RWPE1 (cell line): ENCODE results near the gene ZNF112.
"Not testable (repeated sequence)": the region's sequence is repeated elsewhere in the genome, so short reads cannot be mapped to it uniquely, and the experiment has no call there.

Experiments used
- CTCF ChIA-PET: fragments of 350-600 bp; sonication (Branson Sonifier 250); formaldehyde crosslinking; extraction: SDS; loops from one replicate; lab custom pipeline; 2021; lab: Yijun Ruan, JAX
- POLR2A ChIA-PET: fragments of 400-600 bp; formaldehyde crosslinking; extraction: SDS; loops from one replicate; lab custom pipeline; 2020; ENCODE audit warnings: antibody characterized with exemption; ENCODE audit not compliant: low non-redundant PET; lab: Yijun Ruan, JAX
- DNase-seq: peaks from one replicate; pipeline ENCODE4 v3.0.0; 2012; ENCODE audit warnings: low spot score
- H3K27ac ChIP-seq: fragments of 450-650 bp; 2 replicates; pipeline ENCODE4 v1.5.1; 2017
- CTCF ChIP-seq: fragments of 450-650 bp; conservative IDR thresholded peaks from 2 replicates; pipeline ENCODE4 v1.5.1; 2017; ENCODE audit warnings: low read depth, mild to moderate bottlenecking

Gene ZNF112

DNA sequence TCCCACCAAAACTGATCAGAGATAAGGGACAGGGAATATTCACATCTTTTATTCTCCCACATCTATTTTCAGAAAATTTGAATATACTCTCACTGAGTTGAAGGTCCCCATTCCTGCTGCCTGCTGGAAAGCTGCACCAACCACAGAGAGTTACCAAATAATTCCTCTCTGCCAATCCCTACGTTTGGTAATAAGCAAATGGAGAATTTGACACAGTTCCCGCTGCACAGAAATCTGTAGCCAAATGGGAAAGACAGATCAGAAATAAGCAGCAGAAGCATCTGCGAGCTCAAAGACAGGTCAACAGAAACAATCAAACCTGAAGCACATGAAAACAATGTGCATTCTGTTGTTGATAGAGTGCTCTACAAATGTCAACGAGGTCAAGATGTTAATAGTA is 9.9 kb downstream of the ZNF112 start:
- DNase-seq: no peak
- CTCF ChIA-PET: interaction anchor here (0.5 to 0.6 kb wide), 2 partner anchors 214 to 247 kb away, joined by 3 to 6 read pairs; no protein-coding TSS in a partner anchor
- POLR2A ChIA-PET: no interaction called here
- H3K27ac ChIP-seq: no peak overlapping the region
- TF ChIP-seq CTCF: no peak

GRCh38 chr19:44345959-44346358 is 10.5 kb downstream of the ZNF112 start:
- DNase-seq: no peak
- no peak for TF ChIP-seq CTCF
- H3K27ac ChIP-seq: no peak overlapping the region
- ChIA-PET POLR2A (no interaction called here), CTCF (interaction anchor here (0.6 kb wide), 1 partner anchor 215 kb away, joined by 6 read pairs; no protein-coding TSS in a partner anchor)

GRCh38 chr19:44344255-44344654 is 12.2 kb downstream of the ZNF112 start:
- ChIA-PET POLR2A (no interaction called here), CTCF (no interaction called here)
- TF ChIP-seq CTCF: no peak
- H3K27ac ChIP-seq: no peak overlapping the region
- no peak for DNase-seq

DNA sequence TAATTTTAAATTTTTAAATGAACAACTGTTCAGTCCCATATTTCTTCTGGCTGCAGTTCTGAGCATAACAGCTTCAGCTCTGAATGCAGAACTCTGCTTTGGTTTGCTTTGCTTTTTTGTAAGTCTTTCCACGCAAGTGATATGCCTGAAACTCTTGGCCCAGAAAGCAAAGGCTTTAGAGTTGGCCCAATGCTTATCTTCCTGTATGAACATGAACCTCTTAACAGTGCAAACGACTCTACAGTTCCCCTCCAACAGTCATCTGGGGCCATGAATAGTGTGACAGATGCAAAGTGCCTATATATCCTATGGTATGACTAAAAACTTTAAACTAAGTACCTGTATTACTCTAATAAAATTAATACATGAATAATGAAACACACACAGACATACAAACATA is 14.7 kb downstream of the ZNF112 start:
- H3K27ac ChIP-seq: no peak overlapping the region
- no peak for DNase-seq
- ChIA-PET POLR2A (no interaction called here), CTCF (interaction anchor here (0.7 kb wide), 1 partner anchor 170 kb away, joined by 3 read pairs; no protein-coding TSS in a partner anchor)
- TF ChIP-seq CTCF: no peak

DNA sequence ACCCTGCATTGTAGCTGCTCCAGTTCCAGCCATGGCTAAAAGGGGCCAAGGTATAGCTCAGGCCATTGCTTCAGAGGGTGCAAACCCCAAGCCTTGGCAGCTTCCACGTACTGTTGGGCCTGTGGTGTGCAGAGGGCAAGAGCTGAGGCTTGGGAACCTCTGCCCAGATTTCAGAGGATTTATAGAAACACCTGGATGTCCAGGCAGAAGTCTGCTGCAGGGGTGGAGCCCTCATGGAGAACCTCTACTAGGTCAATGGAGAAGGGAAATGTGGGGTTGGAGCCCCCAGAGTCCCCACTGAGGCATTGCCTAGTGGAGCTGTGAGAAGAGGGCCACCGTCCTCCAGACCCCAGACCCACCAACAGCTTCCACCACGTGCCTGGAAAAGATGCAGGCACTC is 21.8 kb downstream of the ZNF112 start:
- H3K27ac ChIP-seq, DNase-seq, CTCF ChIA-PET, POLR2A ChIA-PET: not testable (repeated sequence)

DNA sequence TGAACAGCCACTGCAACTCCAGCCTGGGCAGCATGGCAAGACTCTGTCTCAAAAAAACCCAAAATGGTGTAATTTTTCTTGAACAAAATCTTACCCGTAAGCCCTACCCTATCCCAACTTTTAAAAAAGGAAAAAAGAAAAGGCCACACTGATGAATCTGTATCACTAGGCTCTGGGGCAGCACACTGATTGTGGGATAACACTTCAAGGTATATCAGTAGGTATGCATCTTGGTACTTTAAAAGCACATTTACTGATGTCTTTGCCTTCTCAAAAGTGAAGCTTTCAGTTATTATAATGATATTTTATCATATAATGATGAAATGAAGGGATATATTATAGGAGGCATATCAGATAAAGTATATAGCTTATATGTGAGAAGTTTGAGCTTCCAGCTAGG is 24.3 kb downstream of the ZNF112 start:
- no peak for DNase-seq
- TF ChIP-seq CTCF: no peak
- no peak overlapping the region for H3K27ac ChIP-seq
- POLR2A ChIA-PET: no interaction called here
- CTCF ChIA-PET: interaction anchor here (0.7 kb wide), 1 partner anchor 49 kb away, joined by 4 read pairs; no protein-coding TSS in a partner anchor

- H3K27ac ChIP-seq: no peak overlapping the region
- no peak for TF ChIP-seq CTCF
- ChIA-PET POLR2A (no interaction called here), CTCF (no interaction called here)
- no peak for DNase-seq
These were observed 40.6 kb downstream of the ZNF112 start for GRCh38 chr19:44315883-44316282.
